HG02798 (cell line): ENCODE data around the gene ACTL7B.
"Not testable (repeated sequence)": the region's sequence is repeated elsewhere in the genome, so short reads cannot be mapped to it uniquely, and the experiment has no call there.

Experiments used
- ATAC-seq: cut with Tn5 transposase; IDR thresholded peaks from one replicate; pipeline ENCODE4 v1.9.1; 2021; ENCODE audit warnings: mild to moderate bottlenecking; ENCODE audit not compliant: unreplicated experiment, poor library complexity

ACTL7B gene

DNA sequence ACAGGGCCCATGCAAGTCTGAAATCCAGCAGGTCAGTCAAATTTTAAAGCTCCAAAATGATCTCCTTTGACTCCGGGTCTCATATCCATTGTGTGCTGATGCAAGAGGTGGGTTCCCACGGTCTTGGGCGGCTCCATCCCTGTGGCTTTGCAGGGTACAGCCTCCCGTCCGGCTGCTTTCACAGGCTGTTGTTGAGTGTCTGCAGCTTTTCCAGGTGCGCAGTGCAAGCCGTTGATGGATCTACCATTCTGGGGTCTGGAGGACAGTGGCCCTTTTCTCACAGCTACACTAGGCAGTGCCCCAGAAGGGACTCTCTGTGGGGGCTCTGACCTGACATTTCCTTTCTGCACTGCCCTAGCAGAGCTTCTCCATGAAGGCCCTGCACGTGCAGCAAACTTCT lies 7.5 kb downstream of the ACTL7B start:
- ATAC-seq: not testable (repeated sequence)

DNA sequence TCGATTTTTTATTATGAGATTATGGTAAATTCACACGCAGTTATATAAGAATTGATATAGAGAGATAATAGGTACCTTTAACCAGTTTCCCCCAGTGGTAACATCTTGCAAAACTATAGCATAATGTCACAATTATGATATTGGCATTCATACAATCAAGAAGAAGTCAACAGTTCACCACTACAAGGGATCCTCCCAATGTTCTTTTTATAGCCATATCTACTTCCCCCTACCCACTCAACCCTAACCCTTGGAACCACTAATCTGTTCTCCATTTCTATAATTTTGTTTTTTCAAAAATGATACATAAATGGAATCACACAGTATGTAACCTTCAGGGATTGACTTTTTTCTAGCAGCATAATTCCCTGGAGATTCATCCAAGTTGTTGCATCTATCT lies 9.8 kb downstream of the ACTL7B start:
- no peak for ATAC-seq

DNA sequence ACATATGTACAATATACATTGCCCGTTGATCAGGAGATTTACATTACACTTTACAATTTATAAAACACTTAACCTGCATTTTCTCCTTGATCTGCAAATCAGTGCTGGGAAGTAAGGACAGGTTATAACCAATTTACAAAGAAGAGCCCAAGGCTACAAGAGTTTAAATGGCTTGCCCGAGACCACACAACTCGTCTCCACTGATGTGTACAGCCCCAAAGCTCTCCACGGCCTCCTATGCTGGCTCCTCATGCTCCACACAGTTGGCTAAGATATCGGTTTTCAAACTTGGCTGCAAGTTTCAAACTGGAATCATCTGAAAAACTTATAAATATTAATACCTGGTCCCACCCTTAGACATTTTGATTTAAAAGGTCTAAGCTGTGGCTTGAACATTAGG lies 10.3 kb downstream of the ACTL7B start:
- ATAC-seq: no peak

DNA sequence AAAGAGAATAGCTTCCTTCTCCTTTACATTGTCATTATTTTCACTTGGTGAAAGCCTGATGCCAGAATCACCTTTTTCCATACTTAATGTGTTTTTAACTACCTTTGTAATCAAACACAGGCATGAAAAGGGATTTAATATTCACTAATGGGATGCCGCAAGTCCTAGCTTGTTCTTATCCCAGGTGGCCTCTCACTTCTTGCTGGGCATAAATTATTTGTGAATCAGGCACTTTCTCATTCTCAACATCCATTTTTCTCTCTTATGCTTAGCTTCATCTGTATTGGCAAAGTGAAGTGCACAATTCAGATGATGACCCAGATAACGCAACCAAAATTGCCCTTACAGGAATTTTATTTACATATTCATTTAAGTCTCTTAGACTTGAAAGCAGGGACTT lies 10.9 kb downstream of the ACTL7B start:
- ATAC-seq: no peak

DNA sequence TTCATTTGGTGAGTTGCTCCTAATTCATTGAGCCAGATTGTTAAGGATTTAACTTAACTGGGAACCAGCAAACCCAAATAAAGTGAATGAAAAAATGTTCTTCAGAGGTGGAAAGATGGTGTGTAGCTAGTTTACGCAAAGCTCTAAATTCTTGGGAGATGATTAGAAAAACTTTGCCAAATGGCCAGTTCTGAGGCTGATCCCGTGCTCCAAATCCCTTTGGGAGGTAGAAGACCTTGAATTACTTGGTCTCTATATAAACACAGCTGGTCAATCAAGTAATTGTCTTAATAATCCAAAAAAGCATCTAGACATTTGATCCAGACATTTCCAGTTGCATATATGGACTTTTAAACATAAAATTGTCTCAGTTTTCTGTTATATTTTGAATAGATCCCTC lies 11.4 kb downstream of the ACTL7B start:
- no peak for ATAC-seq

DNA sequence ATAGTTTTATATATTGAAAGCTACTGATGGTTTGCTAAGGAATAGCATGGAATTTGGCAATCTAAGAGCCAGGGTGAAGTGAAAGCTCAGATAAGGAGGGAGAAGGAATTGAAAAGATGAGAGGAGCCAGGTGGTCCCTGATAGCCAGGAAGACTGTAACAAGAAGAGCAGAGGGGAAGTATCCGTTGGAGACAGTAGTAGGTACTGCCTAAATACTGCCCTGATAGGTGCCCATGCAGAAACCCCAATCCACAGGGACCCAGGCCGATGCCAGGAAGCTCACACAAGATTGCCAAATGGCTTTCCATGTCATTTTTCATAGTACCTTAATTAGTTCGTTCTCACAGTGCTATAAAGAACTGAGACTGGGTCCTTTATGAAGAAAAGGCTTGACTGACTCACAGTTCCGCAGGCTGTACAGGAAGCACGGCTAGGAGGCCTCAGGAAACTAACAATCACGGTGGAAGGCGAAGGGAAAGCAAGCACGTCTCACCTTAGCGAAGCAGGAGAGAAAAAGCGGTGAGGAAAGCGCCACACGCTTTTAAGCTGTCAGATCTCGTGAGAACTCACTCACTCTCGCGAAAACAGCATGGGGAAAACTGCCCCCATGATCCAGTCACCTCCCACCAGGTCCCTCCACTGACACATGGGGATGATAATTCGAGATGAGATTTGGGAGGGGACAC lies 13.0 kb downstream of the ACTL7B start:
- no peak for ATAC-seq

DNA sequence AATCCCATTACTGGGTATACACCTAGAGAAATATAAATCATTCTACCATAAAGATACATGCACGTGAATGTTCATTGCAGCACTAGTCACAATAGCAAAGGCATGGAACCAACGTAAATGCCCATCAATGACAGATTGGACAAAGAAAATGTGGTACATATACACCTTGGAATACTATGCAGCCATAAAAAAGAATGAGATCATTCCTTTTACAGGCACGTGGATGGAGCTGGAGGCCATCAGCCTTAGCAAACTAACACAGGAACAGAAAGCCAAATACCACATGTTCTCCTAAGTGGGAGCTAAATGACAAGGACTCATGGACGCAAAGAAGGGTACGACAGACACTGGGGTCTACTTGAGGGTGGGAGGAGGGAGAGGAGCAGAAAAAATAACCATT lies 16.2 kb downstream of the ACTL7B start:
- not testable (repeated sequence) for ATAC-seq

DNA sequence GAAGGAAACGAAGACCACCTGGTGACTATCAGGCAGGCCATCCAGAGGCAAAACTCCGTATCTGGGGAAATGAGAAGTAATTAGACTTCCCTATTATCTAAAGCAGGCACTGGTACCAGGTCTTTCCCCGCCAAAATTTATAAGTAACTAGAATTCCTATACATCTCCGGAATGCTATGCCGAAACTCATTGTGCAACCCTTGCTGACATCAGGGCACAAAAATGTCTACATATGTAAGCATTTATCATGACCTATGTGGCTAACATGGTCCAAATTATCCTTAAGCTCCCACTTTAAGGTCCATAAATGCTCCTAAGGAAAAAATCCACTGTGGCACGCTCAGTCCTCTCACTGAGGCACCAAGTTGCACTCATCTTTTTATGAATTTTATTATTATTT lies 17.8 kb downstream of the ACTL7B start:
- no peak for ATAC-seq

DNA sequence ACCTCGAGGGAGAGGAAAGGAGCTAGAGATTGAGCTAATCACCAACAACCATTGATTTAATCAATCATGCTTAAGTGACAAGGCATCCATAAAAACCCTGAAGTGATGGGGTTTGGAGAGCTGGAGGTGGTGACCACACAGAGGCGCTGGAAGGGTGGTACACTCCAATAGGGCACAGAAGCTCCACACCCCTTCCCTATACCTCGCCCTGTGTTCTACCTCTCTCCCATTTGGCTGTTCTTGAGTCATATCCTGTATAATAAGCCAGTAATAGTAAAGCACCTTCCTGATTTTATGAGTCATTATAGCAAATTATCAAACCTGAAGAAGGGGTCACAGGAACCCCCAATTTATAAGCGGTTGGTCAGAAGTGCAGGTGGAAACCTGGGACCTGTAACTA lies 18.3 kb downstream of the ACTL7B start:
- no peak for ATAC-seq

DNA sequence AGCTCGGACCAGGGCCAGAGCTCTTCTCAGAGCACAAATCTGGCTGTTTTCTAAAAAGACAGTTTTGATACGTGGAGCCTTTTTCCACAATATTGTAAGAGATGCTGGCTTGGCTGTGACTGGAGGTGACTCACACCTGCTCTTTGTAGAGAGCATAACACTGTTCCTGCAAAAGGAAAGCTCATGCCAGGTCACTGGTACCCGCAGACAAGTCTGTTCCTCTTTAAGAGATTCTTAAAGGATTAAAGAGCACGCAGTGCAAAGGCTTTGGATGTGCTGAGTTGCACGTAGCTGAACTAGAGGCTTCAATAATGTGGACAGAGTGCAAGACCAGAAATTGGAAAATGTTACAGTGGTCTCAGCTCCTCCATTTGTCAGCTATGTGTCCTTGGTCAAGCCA lies 19.0 kb downstream of the ACTL7B start:
- ATAC-seq: no peak

DNA sequence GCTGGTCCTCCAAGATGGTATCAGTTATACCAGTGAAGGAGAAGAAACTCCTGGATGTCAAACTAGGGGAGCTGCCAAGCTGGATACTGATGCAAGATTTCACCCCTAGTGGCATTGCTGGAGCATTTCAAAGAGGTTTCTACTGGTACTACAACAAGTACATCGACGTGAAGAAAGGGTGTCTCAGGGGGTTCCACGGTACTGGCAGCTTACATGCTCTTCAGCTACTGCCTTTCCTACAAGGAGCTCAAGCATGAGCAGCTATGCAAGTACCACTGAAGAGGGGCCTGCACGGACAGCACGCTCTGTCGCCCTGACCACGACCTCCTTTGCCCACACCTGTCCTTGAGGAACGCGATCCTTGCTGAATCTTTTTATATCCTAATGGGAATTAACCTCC lies 19.5 kb downstream of the ACTL7B start:
- no peak for ATAC-seq

DNA sequence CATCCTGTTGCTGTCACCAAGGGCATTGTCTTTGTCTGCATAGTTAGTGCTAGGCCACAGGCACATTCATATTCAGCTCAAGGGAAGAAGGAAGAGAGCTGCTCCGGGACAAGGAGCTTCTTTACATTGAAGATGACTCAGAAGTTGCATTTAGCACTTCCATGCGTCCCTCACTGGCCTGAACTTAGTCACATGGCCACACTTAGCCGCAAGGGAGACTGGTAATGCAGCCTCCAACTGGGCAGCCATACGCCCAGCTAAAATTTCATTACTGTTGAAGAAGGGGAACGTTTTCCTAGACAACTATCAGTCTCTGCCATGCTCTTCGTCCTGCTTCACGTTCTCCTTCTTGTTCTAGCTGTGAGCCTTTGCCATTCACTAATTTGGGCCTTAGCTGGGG lies 20.0 kb downstream of the ACTL7B start:
- no peak for ATAC-seq

DNA sequence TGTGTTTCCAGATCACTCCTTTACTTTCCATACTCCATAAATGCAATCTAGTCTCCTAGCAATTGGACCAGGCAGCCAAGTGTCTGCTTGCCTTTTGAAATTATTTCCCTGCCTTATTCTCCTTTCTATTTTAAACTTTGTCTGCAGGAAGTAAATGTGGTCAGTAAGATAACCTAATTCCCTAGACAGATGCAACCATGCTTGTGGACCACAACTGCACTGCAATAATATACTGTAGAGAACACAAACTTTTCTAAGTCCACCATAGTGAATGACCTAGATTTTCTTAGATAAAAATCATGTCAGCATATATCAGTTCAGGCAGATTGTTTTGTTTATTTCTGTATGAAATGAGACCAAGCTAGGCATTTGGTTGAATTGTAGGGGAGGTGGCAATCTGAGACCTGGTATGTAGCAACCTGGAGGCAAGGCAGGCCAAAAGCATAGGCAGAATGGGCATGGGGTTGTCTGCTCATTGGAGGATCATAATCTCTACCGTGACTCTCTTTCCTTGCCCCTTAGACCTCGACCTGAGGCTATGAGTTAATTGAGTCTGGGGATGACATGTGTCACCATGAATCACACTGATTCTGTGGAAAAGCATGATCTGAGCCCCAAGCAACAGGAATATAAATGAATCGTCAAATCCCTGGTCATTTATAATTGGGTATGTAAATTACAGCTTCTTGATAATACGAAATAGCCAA lies 20.7 kb downstream of the ACTL7B start:
- ATAC-seq: no peak

DNA sequence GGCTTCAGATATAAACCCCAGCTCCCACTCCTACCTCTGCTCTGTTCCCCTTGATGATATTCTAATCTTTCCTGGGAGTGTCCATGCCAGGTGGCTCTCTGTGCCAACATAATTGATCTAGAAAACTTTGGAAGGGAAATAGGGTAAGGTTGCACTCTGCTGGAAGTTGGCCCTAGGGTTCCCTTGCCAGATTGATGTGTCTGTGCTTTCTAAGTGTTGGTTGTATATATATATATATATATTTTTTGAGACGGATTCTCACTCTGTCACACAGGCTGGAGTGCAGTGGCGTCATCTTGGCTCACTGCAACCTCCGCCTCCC lies 23.6 kb downstream of the ACTL7B start:
- ATAC-seq: no peak

DNA sequence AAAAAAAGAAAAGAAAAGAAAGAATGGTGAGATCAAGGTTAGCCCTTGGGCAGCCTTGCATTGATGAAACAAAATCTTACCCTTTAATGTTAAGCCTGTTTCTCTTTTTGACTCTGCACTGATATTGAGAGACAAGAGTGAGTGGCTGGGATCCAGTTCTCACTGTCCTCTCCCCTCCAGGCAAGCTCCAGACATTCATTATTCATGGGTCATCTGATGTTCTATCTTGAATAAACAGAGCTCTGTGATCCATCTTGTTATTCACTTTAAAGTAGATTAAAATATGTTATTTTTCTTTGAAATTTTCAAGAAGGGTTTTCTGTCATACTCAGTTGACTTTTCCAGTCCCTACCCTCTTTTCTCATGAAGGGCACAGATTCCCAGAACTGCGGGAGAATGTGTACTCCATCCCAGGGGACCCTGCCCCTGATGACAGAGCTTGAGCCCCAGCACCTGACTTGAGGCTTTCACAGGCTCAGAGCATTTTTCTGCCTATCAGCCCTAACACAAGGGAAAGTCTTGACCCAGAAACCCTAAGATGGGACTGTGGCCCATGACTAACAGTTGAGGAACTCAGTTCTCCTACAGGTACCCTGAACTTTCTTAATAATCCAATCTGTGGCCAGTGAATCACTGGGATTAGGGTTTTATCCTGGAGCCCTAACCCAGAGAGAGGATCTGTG lies 24.1 kb downstream of the ACTL7B start:
- no peak for ATAC-seq

DNA sequence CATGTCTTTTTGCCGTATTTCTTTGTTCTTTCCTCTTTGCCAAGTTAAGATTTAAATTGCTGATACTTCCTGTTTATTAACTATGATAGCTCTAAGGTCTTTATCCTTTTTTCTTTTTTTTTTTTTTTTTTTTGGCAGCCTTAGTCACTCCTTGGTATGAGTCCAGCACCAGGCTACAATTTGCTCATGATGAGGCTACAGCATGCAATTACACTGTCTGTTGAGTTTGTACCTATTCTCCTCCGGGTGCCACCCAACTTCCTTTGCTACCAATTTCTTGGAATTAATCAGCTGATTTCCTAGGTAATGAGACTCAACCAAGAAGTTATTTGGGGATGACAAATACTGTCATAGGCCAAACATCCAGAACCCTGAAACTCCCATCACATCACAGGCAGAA lies 25.5 kb downstream of the ACTL7B start:
- no peak for ATAC-seq

DNA sequence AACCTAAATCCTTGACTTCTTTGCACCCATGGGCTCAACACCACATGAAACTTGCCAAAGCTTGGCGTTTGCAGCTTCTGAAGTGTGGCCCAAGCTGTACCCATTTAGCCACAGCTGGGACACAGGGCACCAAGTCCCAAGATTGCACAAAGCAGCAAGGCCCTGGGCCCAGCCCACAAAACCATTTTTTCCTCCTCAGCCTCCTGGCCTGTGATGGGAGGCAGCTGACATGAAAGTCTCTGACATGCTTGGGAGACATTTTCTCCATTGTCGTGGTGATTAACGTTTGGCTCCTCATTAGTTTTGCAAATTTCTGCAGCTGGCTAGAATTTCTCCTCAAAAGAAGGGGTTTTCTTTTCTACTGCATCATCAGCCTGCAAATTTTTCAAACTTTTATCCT lies 32.0 kb downstream of the ACTL7B start:
- no peak for ATAC-seq

DNA sequence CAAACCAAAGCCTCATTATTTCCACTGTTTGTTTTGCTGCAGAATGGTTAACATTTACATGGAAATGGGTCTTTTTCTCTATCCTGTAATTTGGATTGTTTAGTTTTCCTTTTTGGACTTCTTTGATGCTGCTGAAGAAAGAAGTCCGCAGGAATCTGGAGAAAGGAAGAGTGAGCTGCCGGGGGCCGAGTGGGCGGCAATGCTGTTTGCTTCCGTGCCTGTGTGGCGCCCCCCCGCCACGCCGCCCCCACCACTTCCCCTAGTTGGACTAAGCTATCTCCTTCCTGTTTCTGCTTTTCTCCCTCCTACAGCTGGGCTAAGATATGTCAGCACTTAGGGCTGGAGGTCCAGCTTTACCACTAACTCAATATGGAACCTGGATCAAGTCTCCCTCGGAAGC lies 39.7 kb downstream of the ACTL7B start:
- ATAC-seq: no peak

DNA sequence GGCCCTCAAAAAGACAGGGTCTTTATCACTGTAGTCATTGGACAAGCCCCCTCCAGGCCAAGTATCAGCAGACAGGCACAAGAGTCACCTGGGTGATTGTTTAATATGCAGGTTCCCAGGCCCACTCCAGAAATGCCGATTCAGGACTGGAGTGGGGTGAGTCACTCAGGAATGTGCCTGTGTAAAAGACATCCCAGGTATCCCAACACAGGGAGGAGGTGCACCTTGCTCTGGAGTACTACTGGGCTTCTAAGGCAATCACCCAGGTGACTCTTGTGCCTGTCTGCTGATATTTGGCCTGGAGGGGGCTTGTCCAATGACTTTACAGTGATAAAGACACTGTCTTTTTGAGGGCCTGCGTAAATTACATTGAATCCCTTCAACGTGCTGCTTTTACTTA lies 40.6 kb downstream of the ACTL7B start:
- no peak for ATAC-seq

DNA sequence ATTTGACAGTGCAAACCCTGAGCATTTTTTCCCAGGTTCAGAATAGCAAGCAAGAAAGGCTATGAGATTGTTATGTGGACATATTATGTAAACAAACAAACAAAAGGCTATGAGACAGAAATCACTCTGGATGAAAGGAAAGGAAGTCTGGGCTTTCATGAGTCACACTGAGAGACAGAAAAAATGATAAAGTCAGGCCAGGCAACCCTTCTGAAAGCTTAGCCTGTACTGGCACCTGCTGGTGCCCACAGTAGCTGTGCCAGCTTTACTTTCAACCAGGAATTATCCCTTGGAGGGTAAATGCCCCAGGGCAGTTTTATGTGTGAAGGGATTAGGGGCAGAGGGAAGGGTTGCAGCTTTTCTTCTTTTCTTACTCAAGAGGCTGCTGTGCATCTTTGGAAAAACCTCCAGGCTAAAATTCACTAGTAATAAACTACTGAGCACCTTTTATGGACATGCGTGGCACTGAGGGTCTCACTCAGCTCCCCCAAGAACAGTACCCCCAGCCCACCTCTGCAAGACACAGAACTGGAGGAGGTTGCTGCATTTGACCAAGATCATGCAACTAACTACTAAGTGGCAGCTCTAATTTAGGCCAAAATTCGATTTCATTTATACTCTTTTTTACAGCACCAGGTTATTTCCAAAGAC lies 41.7 kb downstream of the ACTL7B start:
- ATAC-seq: no peak

DNA sequence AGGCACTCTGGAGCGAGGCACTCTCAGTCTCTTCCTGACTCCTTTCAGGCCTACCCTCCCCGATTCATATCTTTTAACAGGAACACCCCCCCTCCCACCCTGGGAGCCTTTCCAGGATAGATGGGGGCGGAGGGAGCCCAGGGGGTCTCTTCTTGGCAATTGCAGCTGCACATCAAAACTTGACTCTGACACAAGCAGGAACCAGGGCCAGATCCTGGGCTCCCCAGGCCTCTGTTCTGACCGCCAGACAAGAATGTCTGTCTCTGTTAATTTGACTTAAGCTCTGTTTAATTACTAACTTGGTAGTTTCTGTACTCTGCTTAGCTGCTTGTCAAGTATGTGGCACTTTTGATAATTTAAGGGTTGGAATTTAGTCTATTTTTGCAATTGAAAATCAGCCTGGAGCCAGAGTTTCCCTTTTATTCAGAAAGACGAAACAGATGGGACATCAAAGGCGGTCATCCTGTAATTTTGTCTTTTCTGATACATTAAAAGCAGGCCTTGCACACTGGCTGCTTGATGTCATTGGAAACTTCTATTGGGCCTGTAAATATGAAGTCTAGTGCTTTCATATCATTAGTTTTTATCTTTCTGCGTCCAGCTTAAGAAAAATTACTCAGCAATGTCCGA lies 43.3 kb downstream of the ACTL7B start:
- ATAC-seq: no peak
